Spleen (tissue), 11 donors: ENCODE measurements around the gene SIGLEC9. TPM values are rescaled to one million over a fixed set of nuclear protein-coding genes. Genes with fewer than 3 reads are reported as not detected.

Source experiments
- DNase-seq: peaks from one replicate; pipeline ENCODE4 v3.0.0-alpha.2; 2020
- H3K27ac ChIP-seq, 8 donors: fragments of 200-600 bp; sonication (generic) in 7 of 8; 1 replicate in 4 of 8; 2 replicates in 4 of 8; pipeline versions ENCODE4 v1.5.0 to v1.8.0; 2016 to 2021; ENCODE audit warnings: inconsistent platforms in 4 of 8, mild to moderate bottlenecking in 4 of 8, moderate library complexity in 1 of 8
- H3K27me3 ChIP-seq, 7 donors: fragments of 200-600 bp; sonication (generic) in 6 of 7; replicated peaks in 1 of 7; 1 replicate in 4 of 7; 2 replicates in 3 of 7; pipeline versions ENCODE4 v1.5.0 to v1.8.0; 2016 to 2021; ENCODE audit warnings: inconsistent platforms in 3 of 7, mild to moderate bottlenecking in 1 of 7
- H3K36me3 ChIP-seq, 6 donors: fragments of 200-600 bp; sonication (generic) in 5 of 6; 1 replicate in 4 of 6; 2 replicates in 2 of 6; pipeline versions ENCODE4 v1.5.0 to v1.8.0; 2016 to 2021; ENCODE audit warnings: inconsistent platforms in 2 of 6
- H3K4me1 ChIP-seq, 6 donors: fragments of 200-600 bp; sonication (generic) in 5 of 6; 1 replicate in 3 of 6; 2 replicates in 3 of 6; pipeline versions ENCODE4 v1.5.0 to v1.8.0; 2016 to 2021; ENCODE audit warnings: inconsistent platforms in 3 of 6
- H3K4me3 ChIP-seq, 8 donors: fragments of 200-600 bp; sonication (generic) in 7 of 8; 1 replicate in 4 of 8; 2 replicates in 4 of 8; pipeline versions ENCODE4 v1.5.0 to v1.8.0; 2016 to 2021; ENCODE audit warnings: inconsistent platforms in 4 of 8, mild to moderate bottlenecking in 4 of 8, moderate library complexity in 2 of 8
- H3K9me3 ChIP-seq, 8 donors: fragments of 200-600 bp; sonication (generic) in 7 of 8; 1 replicate in 4 of 8; 2 replicates in 4 of 8; pipeline versions ENCODE4 v1.5.0 to v1.8.0; 2016 to 2021; ENCODE audit warnings: inconsistent platforms in 4 of 8
- POLR2A ChIP-seq, 3 donors: fragments of 450-650 bp; IDR thresholded peaks; one replicate each; pipeline ENCODE4 v1.5.1; 2017; ENCODE audit warnings: antibody characterized with exemption in 3 of 3, mild to moderate bottlenecking in 1 of 3
- POLR2AphosphoS5 ChIP-seq, 3 donors: sonication (generic); formaldehyde crosslinking; IDR thresholded peaks; one replicate each; pipeline ENCODE4 v1.5.1; 2017; ENCODE audit warnings: antibody characterized with exemption in 3 of 3
- whole genome bisulfite sequencing, 5 donors: extraction: QIAGEN DNeasy Blood & Tissue Kit in 3 of 5; methylation state at CpG; one replicate each; pipeline versions ENCODE4 v1.1.5 to v1.1.7; 2013 to 2018; 5-methylcytosine and 5-hydroxymethylcytosine counted together
- intact Hi-C: fragments of 100-400 bp; cut with DNase I; formaldehyde crosslinking; loops from one replicate; pipeline ENCODE4 v1.15.0; 2023; ENCODE audit warnings: low total_unique reads
- polyA plus RNA-seq, 3 donors: library from polyadenylated mRNA; stranded (reverse); fragments of 200-250 nt; gene quantifications; one replicate each; pipeline ENCODE4 v1.2.1, GENCODE V29; 2013
- total RNA-seq, 7 donors: library from RNA; depleted of rRNA in 3 of 7; stranded (reverse); fragments of >200 nt in 3 of 7; fragmentation: NEBNext Ultra II Directional in 4 of 7; extraction: Animal tissue kit (Norgen Biotek cat#: 25700) in 4 of 7; gene quantifications; one replicate each; pipeline versions ENCODE4 v1.1.0 to v1.2.1, GENCODE V29; 2016 to 2021
- TF ChIP-seq, protein P1 (sequence below), 11 experiments: fragments of 200-600 bp in 7 of 11; fragments of 450-650 bp in 4 of 11; sonication (generic) in 4 of 11; IDR thresholded peaks in 8 of 11; conservative IDR thresholded peaks in 3 of 11; 1 replicate in 7 of 11; 2 replicates in 4 of 11; pipeline versions ENCODE4 v1.4.0 to v1.8.0; 2016 to 2021; ENCODE audit warnings: antibody characterized with exemption in 11 of 11, inconsistent platforms in 4 of 11, mild to moderate bottlenecking in 1 of 11
- donor health status: healthy with polysubstance abuse.
- donor health status: DM: no; HTN: no; CAD: no; lungs with moderate emphysema.
- donor health status: DM: no; HTN: no; CAD: no.
- donor health status: Bipolar disorder and iron deficiency.
- donor health status: healthy.
- donor health status: DM: no; HTN: no; CAD: no.
- donor health status: DM: yes; HTN: yes; CAD: no.

Gene SIGLEC9
- total and polyA plus RNA-seq, 10 donors = 4.6 to 81.3 (median 37.8) TPM

DNA sequence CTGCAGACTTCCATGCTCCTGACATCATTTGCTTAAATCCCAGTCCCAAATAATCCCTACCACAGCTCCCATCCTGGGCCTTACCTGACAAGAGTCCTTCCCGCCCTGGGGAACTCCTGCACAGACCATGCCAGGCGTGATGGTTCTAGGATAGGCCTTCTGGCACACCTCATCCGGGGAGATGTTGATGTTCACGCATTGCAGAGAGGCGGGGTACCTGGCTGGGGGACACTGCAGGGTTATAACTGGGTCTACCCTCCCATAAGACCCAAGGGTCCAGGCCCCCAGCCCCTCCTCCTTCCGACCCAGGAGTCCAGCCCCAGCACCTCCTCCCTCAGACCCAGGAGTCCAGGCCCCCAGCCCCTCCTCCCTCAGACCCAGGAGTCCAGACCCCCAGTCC lies 46.0 kb upstream of the SIGLEC9 start:
- 91 to 97% (median 94%) methylated on average over 6 of the region's 6 CpGs for WGBS, 5 donors
- TF ChIP-seq POLR2AphosphoS5 (IDR thresholded peaks at IDR 0.05) (no peak), POLR2A (IDR thresholded peaks at IDR 0.05) (no peak)
- TF ChIP-seq, protein P1, sequence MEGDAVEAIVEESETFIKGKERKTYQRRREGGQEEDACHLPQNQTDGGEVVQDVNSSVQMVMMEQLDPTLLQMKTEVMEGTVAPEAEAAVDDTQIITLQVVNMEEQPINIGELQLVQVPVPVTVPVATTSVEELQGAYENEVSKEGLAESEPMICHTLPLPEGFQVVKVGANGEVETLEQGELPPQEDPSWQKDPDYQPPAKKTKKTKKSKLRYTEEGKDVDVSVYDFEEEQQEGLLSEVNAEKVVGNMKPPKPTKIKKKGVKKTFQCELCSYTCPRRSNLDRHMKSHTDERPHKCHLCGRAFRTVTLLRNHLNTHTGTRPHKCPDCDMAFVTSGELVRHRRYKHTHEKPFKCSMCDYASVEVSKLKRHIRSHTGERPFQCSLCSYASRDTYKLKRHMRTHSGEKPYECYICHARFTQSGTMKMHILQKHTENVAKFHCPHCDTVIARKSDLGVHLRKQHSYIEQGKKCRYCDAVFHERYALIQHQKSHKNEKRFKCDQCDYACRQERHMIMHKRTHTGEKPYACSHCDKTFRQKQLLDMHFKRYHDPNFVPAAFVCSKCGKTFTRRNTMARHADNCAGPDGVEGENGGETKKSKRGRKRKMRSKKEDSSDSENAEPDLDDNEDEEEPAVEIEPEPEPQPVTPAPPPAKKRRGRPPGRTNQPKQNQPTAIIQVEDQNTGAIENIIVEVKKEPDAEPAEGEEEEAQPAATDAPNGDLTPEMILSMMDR (IDR thresholded peaks at IDR 0.05 in 8 of 11, conservative IDR thresholded peaks at IDR 0.05 in 3 of 11) = no peak
- H3K27me3 ChIP-seq = peaks cover 0 to 15% (median 0%) of the 10 kb centered on the region in 7 donors
- DNase-seq = no peak
- H3K4me3 ChIP-seq = no peak overlapping the region
- intact Hi-C loops = no loop called here
- no peaks in the 10 kb centered on the region for H3K4me1 ChIP-seq
- H3K36me3 ChIP-seq = no peaks in the 10 kb centered on the region
- no peak overlapping the region for H3K27ac ChIP-seq
- peaks cover 0 to 11% (median 8%) of the 10 kb centered on the region in 8 donors for H3K9me3 ChIP-seq

DNA sequence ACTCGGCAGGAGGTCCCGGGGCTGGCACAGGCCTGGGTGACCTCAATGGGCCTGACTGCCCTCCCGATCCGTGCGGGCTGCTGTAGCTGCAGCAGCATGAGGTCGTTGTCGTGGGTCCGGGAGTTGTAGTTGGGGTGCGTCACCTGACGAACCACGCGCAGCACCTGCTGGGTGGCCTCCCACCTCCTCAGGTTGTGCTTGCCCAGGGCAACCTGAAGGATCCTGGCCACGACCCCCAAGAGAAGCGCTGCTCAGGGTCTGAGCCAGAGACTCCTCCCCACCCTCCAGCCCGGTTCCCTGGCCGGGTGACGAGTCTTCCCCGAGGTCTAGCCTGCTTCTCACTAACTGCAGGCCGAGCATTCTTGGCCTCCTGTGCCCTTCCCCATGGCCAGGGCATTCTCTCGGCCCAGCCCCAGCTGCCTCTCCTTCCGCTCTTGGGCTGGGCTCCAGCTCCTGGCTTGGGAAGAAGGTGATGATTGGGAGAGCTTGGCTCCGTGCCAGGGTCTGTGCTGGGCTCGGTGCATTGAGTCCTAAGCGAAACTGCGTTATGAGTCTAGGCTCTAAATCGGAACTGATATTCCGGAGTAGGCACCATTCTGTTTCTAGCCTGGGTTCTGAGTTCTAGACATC lies 45.1 kb upstream of the SIGLEC9 start:
- WGBS, 5 donors = 79 to 90% (median 88%) methylated on average over 21 to 27 of the region's 27 CpGs
- no peak for DNase-seq
- Histone ChIP-seq H3K27ac (no peak overlapping the region), H3K4me1 (no peaks in the 10 kb centered on the region), H3K36me3 (no peaks in the 10 kb centered on the region), H3K4me3 (no peak overlapping the region), H3K9me3 (peaks cover 0 to 2% (median 1%) of the 10 kb centered on the region in 8 donors), H3K27me3 (peaks cover 0 to 19% (median 0%) of the 10 kb centered on the region in 7 donors)
- intact Hi-C loops = no loop called here
- TF ChIP-seq POLR2A (IDR thresholded peaks at IDR 0.05) (no peak), POLR2AphosphoS5 (IDR thresholded peaks at IDR 0.05) (no peak)
- TF ChIP-seq, protein P1 (IDR thresholded peaks at IDR 0.05 in 8 of 11, conservative IDR thresholded peaks at IDR 0.05 in 3 of 11) = no peak

DNA sequence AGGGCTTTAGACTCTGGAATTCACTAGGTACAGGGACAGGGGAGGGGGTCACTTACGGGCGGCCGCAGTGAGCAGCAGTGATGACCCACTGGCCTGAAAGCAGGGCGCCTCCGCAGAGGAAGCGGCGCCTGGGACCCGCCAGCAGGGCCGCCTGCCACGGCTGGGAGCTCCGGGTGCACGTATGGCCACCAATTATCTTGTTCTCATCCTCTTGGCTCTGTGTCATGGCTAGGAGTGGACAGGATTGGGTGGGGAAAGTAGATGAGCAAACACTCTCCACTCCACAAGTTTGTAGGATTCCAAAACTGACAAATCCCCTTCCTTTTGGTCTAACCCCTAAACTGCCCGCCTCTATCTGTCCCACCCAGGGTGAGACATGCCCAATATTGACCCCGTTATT lies 43.2 kb upstream of the SIGLEC9 start:
- Histone ChIP-seq H3K4me1 (no peaks in the 10 kb centered on the region), H3K27ac (no peak overlapping the region), H3K27me3 (peaks cover 0 to 18% (median 0%) of the 10 kb centered on the region in 7 donors), H3K4me3 (no peak overlapping the region), H3K9me3 (no peaks in the 10 kb centered on the region), H3K36me3 (no peaks in the 10 kb centered on the region)
- DNase-seq = no peak
- TF ChIP-seq POLR2AphosphoS5 (IDR thresholded peaks at IDR 0.05) (no peak), POLR2A (IDR thresholded peaks at IDR 0.05) (no peak)
- TF ChIP-seq, protein P1 (IDR thresholded peaks at IDR 0.05 in 8 of 11, conservative IDR thresholded peaks at IDR 0.05 in 3 of 11) = no peak
- WGBS, 5 donors = 86 to 93% (median 87%) methylated on average over 11 to 14 of the region's 14 CpGs
- intact Hi-C loops = no loop called here

DNA sequence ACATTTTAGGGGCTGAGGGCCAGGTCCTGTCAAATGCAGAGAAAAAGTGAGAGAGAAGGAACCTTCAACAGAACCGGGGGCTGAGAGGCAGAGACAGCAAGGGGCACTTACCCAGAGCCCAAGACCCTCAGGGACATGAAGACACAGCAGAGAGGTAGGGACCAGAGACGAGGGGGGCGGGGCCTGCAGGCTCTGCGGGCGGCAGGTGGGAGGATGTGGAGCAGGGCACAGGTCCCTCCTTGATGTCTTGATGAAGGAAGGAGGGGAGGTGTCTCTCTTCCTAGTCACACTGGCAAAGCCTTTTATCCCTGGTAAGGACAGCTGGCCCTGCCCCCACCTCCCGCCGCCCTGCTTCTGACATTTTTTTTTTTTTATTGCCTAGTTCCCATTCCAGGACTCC lies 42.1 kb upstream of the SIGLEC9 start, which contains the start of gene KLK14:
KLK14 (minus strand) TSS at position 277 of the 400 bp plus-strand sequence; CDS start at position 4, 273 bp downstream.
- DNase-seq = no peak

More for the DNA sequence above, 42.1 kb upstream of the SIGLEC9 start, which contains the start of gene KLK14:
- Histone ChIP-seq H3K27ac (no peak within 1 kb of the TSS), H3K9me3 (no peaks in the 10 kb centered on the region), H3K36me3 (no peaks in the 10 kb centered on the region), H3K27me3 (peaks cover 0 to 18% (median 0%) of the 10 kb centered on the region in 7 donors), H3K4me3 (no peak within 1 kb of the TSS), H3K4me1 (no peaks in the 10 kb centered on the region)
- TF ChIP-seq POLR2A (IDR thresholded peaks at IDR 0.05) = no peak
- TF ChIP-seq, protein P1 (IDR thresholded peaks at IDR 0.05 in 8 of 11, conservative IDR thresholded peaks at IDR 0.05 in 3 of 11) = no peak
- TF ChIP-seq POLR2AphosphoS5 (IDR thresholded peaks at IDR 0.05) = no peak
- WGBS, 5 donors = 24 to 54% (median 41%) methylated on average over 7 of the region's 7 CpGs
- intact Hi-C loops = no loop called here
